ENCODE measurements around the gene EMC8. TPM values are rescaled to one million over a fixed set of nuclear protein-coding genes. Genes with fewer than 3 reads are reported as not detected.

Gene EMC8
- total RNA-seq, 1 experiment from 2014 or later, result 73.0 TPM

DNA sequence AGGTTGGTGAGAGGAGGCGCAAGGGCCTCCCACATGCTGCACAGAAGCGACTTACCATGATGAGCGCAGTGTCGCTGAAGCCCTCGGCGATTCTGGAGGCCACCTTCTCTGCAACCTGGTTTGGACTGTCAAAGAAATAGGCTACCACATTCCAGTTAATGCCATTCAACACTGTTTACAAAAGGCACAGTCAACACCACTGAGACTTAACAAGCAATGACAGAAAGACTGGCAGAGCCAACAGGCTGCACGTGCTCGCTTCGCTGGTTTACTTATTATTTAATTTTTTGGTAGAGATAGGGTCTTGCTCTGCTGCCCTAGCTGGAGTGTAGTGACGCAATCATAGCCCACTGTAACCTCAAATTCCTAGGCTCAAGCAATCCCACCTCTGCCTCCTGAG is 18.2 kb downstream of the EMC8 start:
- no peak overlapping the region for H3K4me3 ChIP-seq (replicated peaks in 1 of 2; ENCODE audit: low read depth in 1 of 2, low read length in 2 of 2)
- H3K36me3 ChIP-seq (ENCODE audit: control insufficient read depth in 1 of 2, insufficient read depth in 2 of 2, low read length in 2 of 2), result peaks cover 19 to 50% of the 10 kb centered on the region in 2 experiments; a peak in 3 of 4 replicates
- no peaks in the 10 kb centered on the region for H3K4me1 ChIP-seq (ENCODE audit: control insufficient read depth in 1 of 2, insufficient read depth in 2 of 2, low read length in 2 of 2)
- TF ChIP-seq POLR2AphosphoS5 (IDR thresholded peaks at IDR 0.05; ENCODE audit: low read depth, low read length) (no peak), ZFX (IDR thresholded peaks at IDR 0.05) (no peak)
- no peak overlapping the region for H3K9ac ChIP-seq (ENCODE audit: low read length)
- intact Hi-C loops (cut with micrococcal nuclease), result no loop called here
- ATAC-seq, result no peak
- H3K79me2 ChIP-seq (ENCODE audit: insufficient read depth, low read length), result peaks cover 45% of the 10 kb centered on the region
- POLR2A ChIA-PET, result no interaction called here
- H4K20me1 ChIP-seq (ENCODE audit: insufficient read depth), result no peaks in the 10 kb centered on the region; the same call in 1 of the 2 replicates
- DNase-seq (ENCODE audit: low read depth, low spot score), result no peak
- H3K4me2 ChIP-seq (ENCODE audit: low read length), result no peak overlapping the region
- H2AFZ ChIP-seq (ENCODE audit: low read depth, low read length, poor library complexity, severe bottlenecking), result no peak overlapping the region
- H3K9me2 ChIP-seq (ENCODE audit: insufficient read depth), result no peaks in the 10 kb centered on the region
- no peak overlapping the region for H3K27ac ChIP-seq (ENCODE audit: low read depth, low read length)
- CTCF ChIA-PET, result no interaction called here
- BruUV-seq (replicated peaks), result no TSS peak
- RAD21 ChIA-PET (ENCODE audit: low non-redundant PET in 1 of 2, low total read pairs in 2 of 2, uncharacterized antibody in 2 of 2, unreplicated experiment in 2 of 2), result no interaction called here
- no peaks in the 10 kb centered on the region for H3K27me3 ChIP-seq (ENCODE audit: insufficient read depth, low read length)
- no peaks in the 10 kb centered on the region for H3K9me3 ChIP-seq (ENCODE audit: control insufficient read depth in 1 of 2, insufficient read depth in 1 of 2, low read depth in 1 of 2, low read length in 2 of 2)

DNA sequence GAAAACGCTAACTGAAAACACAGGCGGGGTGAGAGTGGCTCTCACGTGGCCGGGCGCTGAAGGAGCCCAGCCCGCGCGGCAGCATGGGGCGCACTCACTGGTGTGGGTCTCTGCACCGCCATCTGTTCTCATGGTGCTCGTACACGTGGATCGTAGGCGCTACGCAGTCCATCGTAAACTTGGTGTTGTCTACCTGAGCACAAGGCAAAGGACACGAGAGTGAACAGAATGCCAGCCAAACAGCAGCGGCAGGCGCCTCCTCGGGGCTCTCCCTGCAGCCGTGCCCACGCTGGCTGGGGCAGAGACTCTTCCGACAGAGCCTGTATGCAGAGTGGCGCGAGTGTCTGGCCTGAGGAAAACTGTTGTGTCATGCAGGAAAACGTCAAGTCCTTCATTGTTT is 19.1 kb downstream of the EMC8 start:
- Histone ChIP-seq H2AFZ (ENCODE audit: low read depth, low read length, poor library complexity, severe bottlenecking) (no peak overlapping the region), H3K9me3 (ENCODE audit: control insufficient read depth in 1 of 2, insufficient read depth in 1 of 2, low read depth in 1 of 2, low read length in 2 of 2) (no peaks in the 10 kb centered on the region), H4K20me1 (ENCODE audit: insufficient read depth) (no peaks in the 10 kb centered on the region; the same call in 1 of the 2 replicates), H3K4me3 (replicated peaks in 1 of 2; ENCODE audit: low read depth in 1 of 2, low read length in 2 of 2) (no peak overlapping the region), H3K9ac (ENCODE audit: low read length) (no peak overlapping the region), H3K4me1 (ENCODE audit: control insufficient read depth in 1 of 2, insufficient read depth in 2 of 2, low read length in 2 of 2) (no peaks in the 10 kb centered on the region), H3K4me2 (ENCODE audit: low read length) (no peak overlapping the region), H3K36me3 (ENCODE audit: control insufficient read depth in 1 of 2, insufficient read depth in 2 of 2, low read length in 2 of 2) (peaks cover 15 to 44% of the 10 kb centered on the region in 2 experiments; a peak in 3 of 4 replicates), H3K27me3 (ENCODE audit: insufficient read depth, low read length) (no peaks in the 10 kb centered on the region), H3K79me2 (ENCODE audit: insufficient read depth, low read length) (peaks cover 37% of the 10 kb centered on the region), H3K27ac (ENCODE audit: low read depth, low read length) (no peak overlapping the region), H3K9me2 (ENCODE audit: insufficient read depth) (no peaks in the 10 kb centered on the region)
- ChIA-PET POLR2A (no interaction called here), CTCF (no interaction called here), RAD21 (ENCODE audit: low non-redundant PET in 1 of 2, low total read pairs in 2 of 2, uncharacterized antibody in 2 of 2, unreplicated experiment in 2 of 2) (no interaction called here)
- ATAC-seq (no peak), DNase-seq (ENCODE audit: low read depth, low spot score) (no peak)
- no TSS peak for BruUV-seq (replicated peaks)
- 0 out of 2 replicates have a peak, but pooled peaks have one; percentile 7 for TF ChIP-seq ZFX (IDR thresholded peaks at IDR 0.05)
- TF ChIP-seq POLR2AphosphoS5 (IDR thresholded peaks at IDR 0.05; ENCODE audit: low read depth, low read length), result no peak
- intact Hi-C loops (cut with micrococcal nuclease), result no loop called here

DNA sequence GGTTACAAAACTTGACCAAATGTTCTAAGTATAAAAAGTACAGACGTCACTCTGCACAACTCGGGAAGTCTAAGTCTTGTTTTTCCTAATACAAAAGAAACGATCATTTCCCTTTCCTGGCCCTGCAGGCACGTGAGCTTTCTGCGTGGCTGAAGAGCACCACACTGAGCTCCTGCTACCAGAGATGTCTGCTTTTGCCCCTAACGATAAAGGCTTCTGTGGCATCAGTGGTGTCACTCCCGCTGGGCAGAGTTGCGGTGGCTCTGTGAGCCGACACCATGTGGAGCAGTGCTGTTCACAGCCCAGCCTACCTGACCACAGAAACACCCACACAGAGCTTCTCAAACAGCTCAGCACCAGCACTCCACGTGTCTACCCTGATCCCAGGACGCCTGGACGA is 20.5 kb downstream of the EMC8 start:
- no TSS peak for BruUV-seq (replicated peaks)
- no peak overlapping the region for H3K27ac ChIP-seq (ENCODE audit: low read depth, low read length)
- H3K9me3 ChIP-seq (ENCODE audit: control insufficient read depth in 1 of 2, insufficient read depth in 1 of 2, low read depth in 1 of 2, low read length in 2 of 2), result no peaks in the 10 kb centered on the region
- intact Hi-C loops (cut with micrococcal nuclease), result no loop called here
- TF ChIP-seq SP1 (IDR thresholded peaks at IDR 0.05; ENCODE audit: low read depth) (no peak), ZNF274 (IDR thresholded peaks at IDR 0.05; ENCODE audit: low read depth, low read length) (no peak), SIN3A (IDR thresholded peaks at IDR 0.05; ENCODE audit: low read depth) (no peak), FOSL1 (IDR thresholded peaks at IDR 0.05; ENCODE audit: low read depth) (no peak), YY1 (IDR thresholded peaks at IDR 0.05; ENCODE audit: extremely low read depth, insufficient replicate concordance, low read depth, low read length) (no peak), SRF (IDR thresholded peaks at IDR 0.05; ENCODE audit: low read depth) (no peak), ZFX (IDR thresholded peaks at IDR 0.05) (no peak)
- RAD21 ChIA-PET (ENCODE audit: low non-redundant PET in 1 of 2, low total read pairs in 2 of 2, uncharacterized antibody in 2 of 2, unreplicated experiment in 2 of 2), result no interaction called here
- H2AFZ ChIP-seq (ENCODE audit: low read depth, low read length, poor library complexity, severe bottlenecking), result no peak overlapping the region
- DNase-seq (ENCODE audit: low read depth, low spot score) (no peak), ATAC-seq (no peak)
- POLR2A ChIA-PET, result no interaction called here
- peaks cover 24% of the 10 kb centered on the region; the same call in 1 of the 2 replicates for H3K79me2 ChIP-seq (ENCODE audit: insufficient read depth, low read length)
- no peak overlapping the region for H3K4me2 ChIP-seq (ENCODE audit: low read length)
- H3K4me3 ChIP-seq (replicated peaks in 1 of 2; ENCODE audit: low read depth in 1 of 2, low read length in 2 of 2), result no peak overlapping the region
- no peaks in the 10 kb centered on the region for H3K4me1 ChIP-seq (ENCODE audit: control insufficient read depth in 1 of 2, insufficient read depth in 2 of 2, low read length in 2 of 2)
- no peaks in the 10 kb centered on the region for H3K27me3 ChIP-seq (ENCODE audit: insufficient read depth, low read length)
- H4K20me1 ChIP-seq (ENCODE audit: insufficient read depth), result no peaks in the 10 kb centered on the region; the same call in 1 of the 2 replicates
- H3K9ac ChIP-seq (ENCODE audit: low read length), result no peak overlapping the region
- CTCF ChIA-PET, result no interaction called here
- peaks cover 15 to 44% of the 10 kb centered on the region in 2 experiments; a peak in 3 of 4 replicates for H3K36me3 ChIP-seq (ENCODE audit: control insufficient read depth in 1 of 2, insufficient read depth in 2 of 2, low read length in 2 of 2)
- no peaks in the 10 kb centered on the region for H3K9me2 ChIP-seq (ENCODE audit: insufficient read depth)
